Stimulated activated CD8-positive, alpha-beta memory T cell treated with anti-CD3 and anti-CD28 coated beads, Interleukin-12 subunit alpha, Interleukin-12 subunit beta, amount 100 ng/mL, for 1 hour (primary cell): ENCODE measurements around the gene RCBTB2.
"Not testable (repeated sequence)": the region's sequence is repeated elsewhere in the genome, so short reads cannot be mapped to it uniquely, and the experiment has no call there.

Source experiments
- DNase-seq: peaks from one replicate; pipeline ENCODE4 v3.0.0-alpha.2; 2020; ENCODE audit warnings: low read depth

RCBTB2 gene

GRCh38 chr13:48493066-48493765 lies 39.7 kb downstream of the RCBTB2 start:
- no peak for DNase-seq

GRCh38 chr13:48492470-48493065 lies 40.3 kb downstream of the RCBTB2 start:
- peak; percentile 39 for DNase-seq

GRCh38 chr13:48492096-48492440 lies 40.8 kb downstream of the RCBTB2 start:
- DNase-seq, result no peak

GRCh38 chr13:48491423-48492095 lies 41.3 kb downstream of the RCBTB2 start:
- no peak for DNase-seq

GRCh38 chr13:48490241-48490640 lies 42.6 kb downstream of the RCBTB2 start:
- no peak for DNase-seq

- no peak for DNase-seq
Observed at GRCh38 chr13:48489666-48490065, 43.2 kb downstream of the RCBTB2 start.

GRCh38 chr13:48488995-48489394 lies 43.9 kb downstream of the RCBTB2 start:
- no peak for DNase-seq

GRCh38 chr13:48487968-48488367 lies 44.9 kb downstream of the RCBTB2 start:
- DNase-seq, result no peak

GRCh38 chr13:48486836-48487235 lies 46.0 kb downstream of the RCBTB2 start:
- DNase-seq, result no peak

GRCh38 chr13:48486362-48486761 lies 46.5 kb downstream of the RCBTB2 start:
- DNase-seq, result no peak

GRCh38 chr13:48485432-48485831 lies 47.4 kb downstream of the RCBTB2 start:
- DNase-seq, result no peak

- no peak for DNase-seq
Observed at GRCh38 chr13:48483575-48483974, 49.3 kb downstream of the RCBTB2 start.

- DNase-seq, result no peak
Observed at GRCh38 chr13:48478391-48478790, 54.5 kb downstream of the RCBTB2 start.

GRCh38 chr13:48477191-48477855 lies 55.6 kb downstream of the RCBTB2 start:
- DNase-seq, result no peak

- DNase-seq, result no peak
Observed at GRCh38 chr13:48476686-48477085, 56.2 kb downstream of the RCBTB2 start.

- no peak for DNase-seq
Observed at GRCh38 chr13:48476215-48476614, 56.7 kb downstream of the RCBTB2 start.

GRCh38 chr13:48475230-48475629 lies 57.6 kb downstream of the RCBTB2 start:
- no peak for DNase-seq

- no peak for DNase-seq
Observed at GRCh38 chr13:48457578-48458242, 75.2 kb downstream of the RCBTB2 start.

- DNase-seq, result no peak
Observed at GRCh38 chr13:48456546-48456945, 76.3 kb downstream of the RCBTB2 start.

GRCh38 chr13:48451196-48451595 lies 81.7 kb downstream of the RCBTB2 start:
- DNase-seq, result not testable (repeated sequence)

- DNase-seq, result no peak
Observed at GRCh38 chr13:48449656-48450055, 83.2 kb downstream of the RCBTB2 start.

GRCh38 chr13:48448959-48449614 lies 83.8 kb downstream of the RCBTB2 start:
- no peak for DNase-seq
